GM23338 (cell line): ENCODE results near the gene NMD3.

Experiments
- CREB1 ChIP-seq: fragments of 250-450 bp; sonication (Bioruptor Pico); IDR thresholded peaks from 2 replicates; pipeline ENCODE4 v1.5.0; 2020; ENCODE audit warnings: low read depth, mild to moderate bottlenecking, moderate library complexity
- EZH2 ChIP-seq: fragments of 200-600 bp; sonication (generic); IDR thresholded peaks from one replicate; pipeline ENCODE4 v1.8.0; 2017; ENCODE audit warnings: antibody characterized with exemption, mild to moderate bottlenecking, low read depth; ENCODE audit not compliant: unreplicated experiment
- EZH2phosphoT487 ChIP-seq: fragments of 200-600 bp; sonication (generic); IDR thresholded peaks from one replicate; pipeline ENCODE4 v1.8.1; 2018; ENCODE audit warnings: antibody characterized with exemption; ENCODE audit not compliant: unreplicated experiment
- JUNB ChIP-seq: IDR thresholded peaks from one replicate; pipeline ENCODE4 v1.6.1; 2016; ENCODE audit warnings: antibody characterized with exemption; ENCODE audit not compliant: unreplicated experiment
- POLR2AphosphoS5 ChIP-seq: IDR thresholded peaks from 2 replicates; pipeline ENCODE4 v1.6.1; 2016; ENCODE audit warnings: antibody characterized with exemption, low read depth
- ZNF331 ChIP-seq: fragments of 250-450 bp; sonication (Bioruptor Pico); IDR thresholded peaks from 2 replicates; pipeline ENCODE4 v1.5.0; 2020; ENCODE audit warnings: low read depth, mild to moderate bottlenecking, moderate library complexity
- ZNF462 ChIP-seq: fragments of 250-450 bp; sonication (Bioruptor Pico); IDR thresholded peaks from 2 replicates; pipeline ENCODE4 v1.5.0; 2020; ENCODE audit warnings: mild to moderate bottlenecking, moderate library complexity
- TF ChIP-seq, protein P1 (sequence below), 2 experiments: fragments of 200-600 bp in 1 of 2; sonication (generic) in 1 of 2; conservative IDR thresholded peaks; 2 replicates each; pipeline versions ENCODE4 v1.5.1 to v1.6.1; 2016 to 2017; ENCODE audit warnings: antibody characterized with exemption in 2 of 2, low read depth in 2 of 2, mild to moderate bottlenecking in 2 of 2, moderate library complexity in 1 of 2
- TF ChIP-seq, protein P2 (sequence below): IDR thresholded peaks from one replicate; pipeline ENCODE4 v1.6.1; 2018; ENCODE audit warnings: antibody characterized with exemption; ENCODE audit not compliant: unreplicated experiment

DNA sequence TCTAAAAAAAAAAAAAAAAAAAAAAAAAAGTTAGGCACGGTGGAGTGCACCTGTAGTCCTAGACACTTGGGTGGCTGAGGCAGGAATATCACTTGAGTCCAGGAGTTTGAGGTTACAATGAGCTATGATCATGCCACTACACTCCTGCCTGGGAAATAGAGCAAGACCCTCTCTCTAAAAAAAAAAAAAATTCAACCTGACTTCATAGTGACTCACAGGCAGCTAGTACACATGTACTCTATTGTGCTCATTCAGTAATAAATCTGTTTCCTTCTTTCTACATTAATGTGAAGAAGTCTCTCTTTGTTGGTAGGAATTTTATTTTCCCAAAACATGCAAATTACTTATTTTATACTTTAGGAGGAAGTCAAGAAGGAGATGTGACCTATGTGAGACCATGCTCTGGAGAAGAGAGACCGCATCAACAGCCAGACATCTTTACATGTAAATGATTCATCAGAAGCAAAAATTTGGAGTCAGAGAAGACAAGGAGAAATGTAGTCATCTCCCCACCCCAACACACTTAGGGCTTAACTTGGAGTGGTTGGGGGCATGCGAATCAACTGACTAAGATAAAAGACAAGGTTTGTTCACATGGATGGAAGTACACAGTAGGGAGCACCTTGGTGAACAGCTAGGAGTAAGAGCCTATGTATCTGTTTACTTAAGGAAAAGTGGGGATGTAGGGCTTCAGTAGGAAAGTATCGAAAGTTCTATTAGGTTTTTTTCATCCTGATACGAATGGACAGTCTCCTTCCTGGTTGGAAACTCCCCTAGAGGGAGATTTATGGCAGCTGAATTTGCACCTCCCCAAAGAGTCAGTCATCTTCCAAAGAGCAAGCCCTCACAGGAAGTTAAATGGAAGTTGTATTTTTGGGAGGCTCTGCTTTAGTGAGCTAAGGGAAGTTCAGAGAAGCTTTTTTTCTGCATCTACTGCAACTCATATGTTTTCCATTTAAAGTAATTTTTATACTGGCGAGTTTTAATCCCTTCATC is 23.0 kb upstream of the NMD3 start:
- TF ChIP-seq, protein P1, sequence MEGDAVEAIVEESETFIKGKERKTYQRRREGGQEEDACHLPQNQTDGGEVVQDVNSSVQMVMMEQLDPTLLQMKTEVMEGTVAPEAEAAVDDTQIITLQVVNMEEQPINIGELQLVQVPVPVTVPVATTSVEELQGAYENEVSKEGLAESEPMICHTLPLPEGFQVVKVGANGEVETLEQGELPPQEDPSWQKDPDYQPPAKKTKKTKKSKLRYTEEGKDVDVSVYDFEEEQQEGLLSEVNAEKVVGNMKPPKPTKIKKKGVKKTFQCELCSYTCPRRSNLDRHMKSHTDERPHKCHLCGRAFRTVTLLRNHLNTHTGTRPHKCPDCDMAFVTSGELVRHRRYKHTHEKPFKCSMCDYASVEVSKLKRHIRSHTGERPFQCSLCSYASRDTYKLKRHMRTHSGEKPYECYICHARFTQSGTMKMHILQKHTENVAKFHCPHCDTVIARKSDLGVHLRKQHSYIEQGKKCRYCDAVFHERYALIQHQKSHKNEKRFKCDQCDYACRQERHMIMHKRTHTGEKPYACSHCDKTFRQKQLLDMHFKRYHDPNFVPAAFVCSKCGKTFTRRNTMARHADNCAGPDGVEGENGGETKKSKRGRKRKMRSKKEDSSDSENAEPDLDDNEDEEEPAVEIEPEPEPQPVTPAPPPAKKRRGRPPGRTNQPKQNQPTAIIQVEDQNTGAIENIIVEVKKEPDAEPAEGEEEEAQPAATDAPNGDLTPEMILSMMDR (conservative IDR thresholded peaks at IDR 0.05; ENCODE audit: low read depth in 2 of 2) = no peak
- no peak for TF ChIP-seq CREB1 (CRISPR knock-in tag)
- no peak for TF ChIP-seq EZH2phosphoT487
- no peak for TF ChIP-seq EZH2
- no peak for TF ChIP-seq JUNB
- TF ChIP-seq ZNF331 (CRISPR knock-in tag) = no peak
- no peak for TF ChIP-seq POLR2AphosphoS5
- no peak for TF ChIP-seq ZNF462
- TF ChIP-seq, protein P2, sequence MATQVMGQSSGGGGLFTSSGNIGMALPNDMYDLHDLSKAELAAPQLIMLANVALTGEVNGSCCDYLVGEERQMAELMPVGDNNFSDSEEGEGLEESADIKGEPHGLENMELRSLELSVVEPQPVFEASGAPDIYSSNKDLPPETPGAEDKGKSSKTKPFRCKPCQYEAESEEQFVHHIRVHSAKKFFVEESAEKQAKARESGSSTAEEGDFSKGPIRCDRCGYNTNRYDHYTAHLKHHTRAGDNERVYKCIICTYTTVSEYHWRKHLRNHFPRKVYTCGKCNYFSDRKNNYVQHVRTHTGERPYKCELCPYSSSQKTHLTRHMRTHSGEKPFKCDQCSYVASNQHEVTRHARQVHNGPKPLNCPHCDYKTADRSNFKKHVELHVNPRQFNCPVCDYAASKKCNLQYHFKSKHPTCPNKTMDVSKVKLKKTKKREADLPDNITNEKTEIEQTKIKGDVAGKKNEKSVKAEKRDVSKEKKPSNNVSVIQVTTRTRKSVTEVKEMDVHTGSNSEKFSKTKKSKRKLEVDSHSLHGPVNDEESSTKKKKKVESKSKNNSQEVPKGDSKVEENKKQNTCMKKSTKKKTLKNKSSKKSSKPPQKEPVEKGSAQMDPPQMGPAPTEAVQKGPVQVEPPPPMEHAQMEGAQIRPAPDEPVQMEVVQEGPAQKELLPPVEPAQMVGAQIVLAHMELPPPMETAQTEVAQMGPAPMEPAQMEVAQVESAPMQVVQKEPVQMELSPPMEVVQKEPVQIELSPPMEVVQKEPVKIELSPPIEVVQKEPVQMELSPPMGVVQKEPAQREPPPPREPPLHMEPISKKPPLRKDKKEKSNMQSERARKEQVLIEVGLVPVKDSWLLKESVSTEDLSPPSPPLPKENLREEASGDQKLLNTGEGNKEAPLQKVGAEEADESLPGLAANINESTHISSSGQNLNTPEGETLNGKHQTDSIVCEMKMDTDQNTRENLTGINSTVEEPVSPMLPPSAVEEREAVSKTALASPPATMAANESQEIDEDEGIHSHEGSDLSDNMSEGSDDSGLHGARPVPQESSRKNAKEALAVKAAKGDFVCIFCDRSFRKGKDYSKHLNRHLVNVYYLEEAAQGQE = no peak
